HG03575 (cell line): ENCODE results near the gene MARCO.
"Not testable (repeated sequence)": the region's sequence is repeated elsewhere in the genome, so short reads cannot be mapped to it uniquely, and the experiment has no call there.

Experiments used
- ATAC-seq: cut with Tn5 transposase; IDR thresholded peaks from one replicate; pipeline ENCODE4 v1.9.1; 2021; ENCODE audit not compliant: unreplicated experiment, insufficient number of reproducible peaks, low FRiP score; ENCODE audit errors: extremely low read depth

Gene MARCO

GRCh38 chr2:119023534-119023933 is 81.5 kb downstream of the MARCO start:
- no peak for ATAC-seq

- no peak for ATAC-seq
Measured at GRCh38 chr2:119024152-119024551, 82.2 kb downstream of the MARCO start.

GRCh38 chr2:119024568-119024967 is 82.6 kb downstream of the MARCO start:
- no peak for ATAC-seq

- no peak for ATAC-seq
Measured at GRCh38 chr2:119025013-119025412, 83.0 kb downstream of the MARCO start.

- no peak for ATAC-seq
Measured at GRCh38 chr2:119025762-119026351, 83.9 kb downstream of the MARCO start.

GRCh38 chr2:119026890-119027289 is 84.9 kb downstream of the MARCO start:
- ATAC-seq, result no peak

- ATAC-seq, result no peak
Measured at GRCh38 chr2:119028327-119029174, 86.6 kb downstream of the MARCO start.

GRCh38 chr2:119029297-119029696 is 87.3 kb downstream of the MARCO start:
- ATAC-seq, result no peak

- not testable (repeated sequence) for ATAC-seq
Measured at GRCh38 chr2:119037922-119038321, 95.9 kb downstream of the MARCO start.

GRCh38 chr2:119040730-119041129 is 98.7 kb downstream of the MARCO start:
- no peak for ATAC-seq
